H9 (cell line): Measurements from ENCODE around the gene DISC1. TPM values are rescaled to one million over a fixed set of nuclear protein-coding genes. Genes with fewer than 3 reads are reported as not detected.

Experiments used
- DNase-seq: peaks from one replicate; pipeline ENCODE4 v3.0.0-alpha.2; 2017
- H2AFZ ChIP-seq: one replicate; pipeline ENCODE4 v1.6.1; 2013; ENCODE audit warnings: mild to moderate bottlenecking, low read length, control low read depth, moderate library complexity
- H2AK5ac ChIP-seq: 2 replicates; pipeline ENCODE4 v1.6.1; 2013; ENCODE audit warnings: low read length, control low read depth, mixed read lengths; ENCODE audit not compliant: insufficient read length
- H2BK120ac ChIP-seq: one replicate; pipeline ENCODE4 v1.6.1; 2013; ENCODE audit warnings: low read depth, mild to moderate bottlenecking, low read length, control low read depth, inconsistent platforms; ENCODE audit not compliant: poor library complexity, severe bottlenecking
- H2BK12ac ChIP-seq: 2 replicates; pipeline ENCODE4 v1.6.1; 2013; ENCODE audit warnings: low read length, control low read depth, mixed read lengths, low read depth; ENCODE audit not compliant: insufficient read length
- H2BK15ac ChIP-seq: 2 replicates; pipeline ENCODE4 v1.6.1; 2013; ENCODE audit warnings: low read depth, low read length, control low read depth
- H2BK20ac ChIP-seq: one replicate; pipeline ENCODE4 v1.6.1; 2013; ENCODE audit warnings: low read depth, mild to moderate bottlenecking, low read length, control low read depth, inconsistent platforms; ENCODE audit not compliant: poor library complexity, severe bottlenecking
- H2BK5ac ChIP-seq: 2 replicates; pipeline ENCODE4 v1.6.1; 2013; ENCODE audit warnings: low read length, control low read depth, mixed read lengths; ENCODE audit not compliant: insufficient read length
- H3K14ac ChIP-seq: 2 replicates; pipeline ENCODE4 v1.6.1; 2013; ENCODE audit warnings: low read length, control low read depth; ENCODE audit not compliant: insufficient read depth
- H3K18ac ChIP-seq: 2 replicates; pipeline ENCODE4 v1.6.1; 2013; ENCODE audit warnings: low read depth, mild to moderate bottlenecking, mixed read lengths, low read length, control low read depth; ENCODE audit not compliant: insufficient read length
- H3K23ac ChIP-seq: 2 replicates; pipeline ENCODE4 v1.6.1; 2013; ENCODE audit warnings: low read length, control low read depth, mixed read lengths, low read depth; ENCODE audit not compliant: insufficient read length
- H3K23me2 ChIP-seq: 2 replicates; pipeline ENCODE4 v1.6.1; 2013; ENCODE audit warnings: low read depth, mild to moderate bottlenecking, mixed read lengths, low read length, control low read depth; ENCODE audit not compliant: insufficient read length, poor library complexity, severe bottlenecking
- H3K27ac ChIP-seq: 2 replicates; pipeline ENCODE4 v1.5.1; 2013; ENCODE audit warnings: low read length, control low read depth, mixed read lengths, low read depth; ENCODE audit not compliant: insufficient read length
- H3K27me3 ChIP-seq: 2 replicates; pipeline ENCODE4 v1.6.1; 2013; ENCODE audit warnings: low read length, control low read depth, inconsistent platforms; ENCODE audit not compliant: insufficient read depth
- H3K4ac ChIP-seq: 2 replicates; pipeline ENCODE4 v1.6.1; 2013; ENCODE audit warnings: low read depth, mild to moderate bottlenecking, control low read depth, inconsistent platforms, low read length, moderate library complexity
- H3K4me1 ChIP-seq: 2 replicates; pipeline ENCODE4 v1.6.1; 2013; ENCODE audit warnings: low read length, control low read depth, inconsistent platforms; ENCODE audit not compliant: insufficient read depth
- H3K4me2 ChIP-seq: 2 replicates; pipeline ENCODE4 v1.6.1; 2013; ENCODE audit warnings: low read length, control low read depth, mixed read lengths; ENCODE audit not compliant: insufficient read length, insufficient read depth
- H3K56ac ChIP-seq: 2 replicates; pipeline ENCODE4 v1.6.1; 2013; ENCODE audit warnings: low read depth, mild to moderate bottlenecking, mixed read lengths, low read length, control low read depth; ENCODE audit not compliant: insufficient read length
- H3K79me1 ChIP-seq: 2 replicates; pipeline ENCODE4 v1.6.1; 2013; ENCODE audit warnings: low read depth, mild to moderate bottlenecking, moderate library complexity, low read length, control low read depth, inconsistent platforms; ENCODE audit not compliant: insufficient read depth, poor library complexity, severe bottlenecking
- H3K79me2 ChIP-seq: 2 replicates; pipeline ENCODE4 v1.6.1; 2013; ENCODE audit warnings: low read length, control low read depth, inconsistent platforms; ENCODE audit not compliant: insufficient read depth
- H3K9ac ChIP-seq: 2 replicates; pipeline ENCODE4 v1.6.1; 2013; ENCODE audit warnings: low read length, control low read depth, mixed read lengths; ENCODE audit not compliant: insufficient read length; ENCODE audit errors: extremely low read depth
- H3K9me3 ChIP-seq: one replicate; pipeline ENCODE4 v1.6.1; 2013; ENCODE audit warnings: low read depth, low read length, inconsistent platforms; ENCODE audit not compliant: control insufficient read depth
- H3T11ph ChIP-seq: one replicate; pipeline ENCODE4 v1.6.1; 2013; ENCODE audit warnings: mild to moderate bottlenecking, low read length, control low read depth, inconsistent platforms
- H4K20me1 ChIP-seq: one replicate; pipeline ENCODE4 v1.6.1; 2013; ENCODE audit not compliant: control insufficient read depth, insufficient read length, insufficient read depth
- H4K5ac ChIP-seq: 2 replicates; pipeline ENCODE4 v1.6.1; 2013; ENCODE audit warnings: low read depth, mild to moderate bottlenecking, mixed read lengths, low read length, control low read depth; ENCODE audit not compliant: insufficient read length
- H4K8ac ChIP-seq: replicated peaks from 2 replicates; pipeline ENCODE4 v1.6.1; 2013; ENCODE audit warnings: low read length, control low read depth, mixed read lengths, low read depth; ENCODE audit not compliant: insufficient read length
- H4K91ac ChIP-seq: 2 replicates; pipeline ENCODE4 v1.6.1; 2013; ENCODE audit warnings: low read depth, mild to moderate bottlenecking, moderate library complexity, mixed read lengths, low read length, control low read depth; ENCODE audit not compliant: insufficient read length
- H3K27ac Mint-ChIP-seq, 3 experiments: 2 replicates in 2 of 3; 3 replicates in 1 of 3; pipeline ENCODE4 v1.8.0; 2020 to 2021; ENCODE audit warnings: mixed read lengths in 3 of 3, mild to moderate bottlenecking in 1 of 3, moderate library complexity in 1 of 3
- H3K27me3 Mint-ChIP-seq: 2 replicates; pipeline ENCODE4 v1.8.0; 2021; ENCODE audit warnings: low read depth, mild to moderate bottlenecking, moderate library complexity, mixed read lengths
- H3K36me3 Mint-ChIP-seq, 3 experiments: 2 replicates in 2 of 3; 3 replicates in 1 of 3; pipeline ENCODE4 v1.8.0; 2020 to 2021; ENCODE audit warnings: low read depth in 3 of 3, mixed read lengths in 3 of 3; ENCODE audit not compliant: insufficient read depth in 1 of 3
- H3K4me1 Mint-ChIP-seq, 2 experiments: 2 replicates each; pipeline ENCODE4 v1.8.0; 2020; ENCODE audit warnings: mixed read lengths in 2 of 2
- H3K4me3 Mint-ChIP-seq, 2 experiments: 2 replicates in 1 of 2; 3 replicates in 1 of 2; pipeline ENCODE4 v1.8.0; 2020 to 2021; ENCODE audit warnings: mild to moderate bottlenecking in 2 of 2, mixed read lengths in 2 of 2, moderate library complexity in 1 of 2
- H3K9me3 Mint-ChIP-seq, 2 experiments: 2 replicates in 1 of 2; 3 replicates in 1 of 2; pipeline ENCODE4 v1.8.0; 2020; ENCODE audit warnings: mild to moderate bottlenecking in 2 of 2, mixed read lengths in 2 of 2, moderate library complexity in 1 of 2
- CTCF ChIP-seq: fragments of 200-600 bp; sonication (generic); conservative IDR thresholded peaks from 3 replicates; pipeline ENCODE4 v1.8.0; 2021; ENCODE audit warnings: antibody characterized with exemption, mild to moderate bottlenecking
- WGBS: extraction: QIAGEN DNeasy Blood & Tissue Kit; methylation state at CpG from one replicate; pipeline ENCODE4 v1.1.7; 2013; ENCODE audit warnings: missing lambda C conversion rate, low lambda C conversion rate, mixed read lengths; ENCODE audit not compliant: insufficient read length; ENCODE audit errors: extremely low coverage; 5-methylcytosine and 5-hydroxymethylcytosine counted together
- total RNA-seq: library from RNA; stranded (reverse); gene quantifications from 2 replicates; pipeline ENCODE4 v1.2.1, GENCODE V29; 2021

DISC1 gene
- total RNA-seq, 1 experiment from 2014 or later, result 2.5 TPM

- no peak for DNase-seq
- Histone ChIP-seq H4K91ac (no peak overlapping the region), H2BK12ac (no peak overlapping the region), H3K14ac (no peak overlapping the region), H4K8ac (no peak overlapping the region), H2AFZ (no peak overlapping the region), H3K23me2 (no peaks in the 10 kb centered on the region), H3K4me2 (no peak overlapping the region), H3K9me3 (no peaks in the 10 kb centered on the region), H2BK15ac (no peak overlapping the region), H3K4me1 (no peaks in the 10 kb centered on the region), H2BK120ac (no peak overlapping the region), H3K56ac (no peak overlapping the region), H3K27ac (no peak overlapping the region), H2BK5ac (no peak overlapping the region), H3K18ac (no peak overlapping the region), H3K23ac (no peak overlapping the region), H3T11ph (no peak overlapping the region), H3K27me3 (no peaks in the 10 kb centered on the region), H2BK20ac (no peak overlapping the region), H4K5ac (no peak overlapping the region), H3K79me1 (no peaks in the 10 kb centered on the region), H3K9ac (no peak overlapping the region), H4K20me1 (no peaks in the 10 kb centered on the region), H2AK5ac (no peak overlapping the region), H3K4ac (no peak overlapping the region), H3K79me2 (no peaks in the 10 kb centered on the region)
- Mint-ChIP-seq H3K4me1 (peaks cover 11 to 12% of the 10 kb centered on the region in 2 experiments), H3K4me3 (no peak overlapping the region), H3K9me3 (no peaks in the 10 kb centered on the region), H3K27me3 (no peaks in the 10 kb centered on the region; the same call in 1 of the 2 replicates), H3K36me3 (no peaks in the 10 kb centered on the region; a peak in 1 of 7 replicates), H3K27ac (no peak overlapping the region)
- TF ChIP-seq CTCF, result no peak
- no CpG with 5 or more reads among the region's 18 CpGs for WGBS
Measured at GRCh38 chr1:231693361-231694074, 66.9 kb downstream of the DISC1 start.
